Osteocyte (in vitro differentiated cells): Measurements from ENCODE around the gene NRN1. TPM values are rescaled to one million over a fixed set of nuclear protein-coding genes. Genes with fewer than 3 reads are reported as not detected.
A peak's percentile ranks its signal among the peaks of the same experiment; 100 is the strongest.

Experiments used
- DNase-seq: peaks from one replicate; pipeline ENCODE4 v3.0.0; 2021; ENCODE audit warnings: mixed read lengths; ENCODE audit not compliant: unreplicated experiment; ENCODE audit errors: extremely low spot score
- H3K27ac Mint-ChIP-seq: one replicate; pipeline ENCODE4 v1.8.0; 2021; ENCODE audit warnings: mild to moderate bottlenecking, mixed read lengths; ENCODE audit not compliant: unreplicated experiment
- H3K27me3 Mint-ChIP-seq: one replicate; pipeline ENCODE4 v1.8.0; 2021; ENCODE audit warnings: mixed read lengths; ENCODE audit not compliant: unreplicated experiment
- H3K36me3 Mint-ChIP-seq: one replicate; pipeline ENCODE4 v1.8.0; 2021; ENCODE audit warnings: mixed read lengths; ENCODE audit not compliant: unreplicated experiment
- H3K4me1 Mint-ChIP-seq: one replicate; pipeline ENCODE4 v1.8.0; 2021; ENCODE audit warnings: mixed read lengths; ENCODE audit not compliant: unreplicated experiment
- H3K4me3 Mint-ChIP-seq: one replicate; pipeline ENCODE4 v1.8.0; 2021; ENCODE audit warnings: mild to moderate bottlenecking, moderate library complexity, mixed read lengths; ENCODE audit not compliant: unreplicated experiment
- H3K9me3 Mint-ChIP-seq: one replicate; pipeline ENCODE4 v1.8.0; 2021; ENCODE audit warnings: mixed read lengths; ENCODE audit not compliant: unreplicated experiment
- total RNA-seq: library from RNA; stranded (reverse); gene quantifications from 2 replicates; pipeline ENCODE4 v1.2.1, GENCODE V29; 2021
- TF ChIP-seq, protein P1 (sequence below): fragments of 200-600 bp; sonication (generic); IDR thresholded peaks from 2 replicates; pipeline ENCODE4 v1.5.0; 2021; ENCODE audit warnings: antibody characterized with exemption, mild to moderate bottlenecking, moderate library complexity

The NRN1 gene
- total RNA-seq, 1 donor from 2014 or later: not detected

- no peaks in the 10 kb centered on the region for H3K9me3 Mint-ChIP-seq
- no peak overlapping the region for H3K27ac Mint-ChIP-seq
- H3K4me3 Mint-ChIP-seq: peak overlapping the region; percentile 61
- H3K27me3 Mint-ChIP-seq: peaks cover 82% of the 10 kb centered on the region
- no peak for DNase-seq
- no peaks in the 10 kb centered on the region for H3K36me3 Mint-ChIP-seq
- H3K4me1 Mint-ChIP-seq: peaks cover 34% of the 10 kb centered on the region
- TF ChIP-seq, protein P1, sequence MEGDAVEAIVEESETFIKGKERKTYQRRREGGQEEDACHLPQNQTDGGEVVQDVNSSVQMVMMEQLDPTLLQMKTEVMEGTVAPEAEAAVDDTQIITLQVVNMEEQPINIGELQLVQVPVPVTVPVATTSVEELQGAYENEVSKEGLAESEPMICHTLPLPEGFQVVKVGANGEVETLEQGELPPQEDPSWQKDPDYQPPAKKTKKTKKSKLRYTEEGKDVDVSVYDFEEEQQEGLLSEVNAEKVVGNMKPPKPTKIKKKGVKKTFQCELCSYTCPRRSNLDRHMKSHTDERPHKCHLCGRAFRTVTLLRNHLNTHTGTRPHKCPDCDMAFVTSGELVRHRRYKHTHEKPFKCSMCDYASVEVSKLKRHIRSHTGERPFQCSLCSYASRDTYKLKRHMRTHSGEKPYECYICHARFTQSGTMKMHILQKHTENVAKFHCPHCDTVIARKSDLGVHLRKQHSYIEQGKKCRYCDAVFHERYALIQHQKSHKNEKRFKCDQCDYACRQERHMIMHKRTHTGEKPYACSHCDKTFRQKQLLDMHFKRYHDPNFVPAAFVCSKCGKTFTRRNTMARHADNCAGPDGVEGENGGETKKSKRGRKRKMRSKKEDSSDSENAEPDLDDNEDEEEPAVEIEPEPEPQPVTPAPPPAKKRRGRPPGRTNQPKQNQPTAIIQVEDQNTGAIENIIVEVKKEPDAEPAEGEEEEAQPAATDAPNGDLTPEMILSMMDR: no peak
These were observed 2.1 kb upstream of the NRN1 start for GRCh38 chr6:6008648-6009421.

- TF ChIP-seq, protein P1: no peak
- DNase-seq: no peak
- Mint-ChIP-seq H3K4me1 (peaks cover 38% of the 10 kb centered on the region), H3K36me3 (no peaks in the 10 kb centered on the region), H3K27ac (no peak overlapping the region), H3K9me3 (no peaks in the 10 kb centered on the region), H3K4me3 (peak overlapping the region; percentile 61), H3K27me3 (peaks cover 83% of the 10 kb centered on the region)
These were observed 1.4 kb upstream of the NRN1 start for GRCh38 chr6:6008089-6008647.

GRCh38 chr6:6007366-6008088 lies 802 bp upstream of the NRN1 start:
- Mint-ChIP-seq H3K4me3 (peak overlapping the region; percentile 61), H3K4me1 (peaks cover 44% of the 10 kb centered on the region), H3K27me3 (peaks cover 84% of the 10 kb centered on the region), H3K27ac (no peak overlapping the region), H3K9me3 (no peaks in the 10 kb centered on the region), H3K36me3 (no peaks in the 10 kb centered on the region)
- no peak for DNase-seq
- TF ChIP-seq, protein P1: no peak

GRCh38 chr6:6006006-6006427 lies 708 bp downstream of the NRN1 start:
- Mint-ChIP-seq H3K36me3 (no peaks in the 10 kb centered on the region), H3K4me3 (no peak overlapping the region), H3K9me3 (no peaks in the 10 kb centered on the region), H3K27ac (no peak overlapping the region), H3K27me3 (peaks cover 87% of the 10 kb centered on the region), H3K4me1 (peaks cover 47% of the 10 kb centered on the region)
- TF ChIP-seq, protein P1: no peak
- no peak for DNase-seq
